Stimulated activated naive CD4-positive, alpha-beta T cell (primary cell): ENCODE data around the gene GPR55.

Source experiments
- DNase-seq, 6 experiments: peaks; one replicate each; lab custom pipeline; 2025; lab: John Stamatoyannopoulos, UW

The GPR55 gene

GRCh38 chr2:230900336-230900995 is 24.6 kb downstream of the GPR55 start:
- DNase-seq: no peak

- DNase-seq: no peak
These were observed 25.3 kb downstream of the GPR55 start for GRCh38 chr2:230899786-230900185.

GRCh38 chr2:230899287-230899686 is 25.8 kb downstream of the GPR55 start:
- no peak for DNase-seq

GRCh38 chr2:230898713-230899091 is 26.3 kb downstream of the GPR55 start:
- no peak for DNase-seq

GRCh38 chr2:230898016-230898712 is 26.9 kb downstream of the GPR55 start:
- no peak for DNase-seq

- DNase-seq: no peak
These were observed 28.5 kb downstream of the GPR55 start for GRCh38 chr2:230896346-230897115.

- no peak for DNase-seq
These were observed 29.3 kb downstream of the GPR55 start for GRCh38 chr2:230895536-230896345.

GRCh38 chr2:230893841-230894781 is 30.9 kb downstream of the GPR55 start:
- no peak for DNase-seq

- DNase-seq: no peak
These were observed 31.7 kb downstream of the GPR55 start for GRCh38 chr2:230893338-230893737.

- no peak for DNase-seq
These were observed 33.5 kb downstream of the GPR55 start for GRCh38 chr2:230891509-230891908.

GRCh38 chr2:230891064-230891463 is 34.0 kb downstream of the GPR55 start:
- no peak for DNase-seq

GRCh38 chr2:230890646-230891045 is 34.4 kb downstream of the GPR55 start:
- no peak for DNase-seq

GRCh38 chr2:230889911-230890601 is 35.0 kb downstream of the GPR55 start:
- DNase-seq: no peak

- DNase-seq: no peak
These were observed 36.1 kb downstream of the GPR55 start for GRCh38 chr2:230888824-230889400.

- DNase-seq: no peak
These were observed 37.7 kb downstream of the GPR55 start for GRCh38 chr2:230887342-230887741.

GRCh38 chr2:230886671-230887071 is 38.4 kb downstream of the GPR55 start:
- DNase-seq: no peak

GRCh38 chr2:230886206-230886605 is 38.8 kb downstream of the GPR55 start:
- no peak for DNase-seq

GRCh38 chr2:230885463-230886130 is 39.4 kb downstream of the GPR55 start:
- DNase-seq: no peak

GRCh38 chr2:230881840-230882239 is 43.2 kb downstream of the GPR55 start:
- no peak for DNase-seq
